Keratinocyte (primary cell): Measurements from ENCODE around the gene KCNN4.

Experiments used
- EZH2 ChIP-seq: IDR thresholded peaks from one replicate; pipeline ENCODE4 v1.6.1; 2012; ENCODE audit warnings: inconsistent platforms, mild to moderate bottlenecking, low read length, moderate library complexity
- TF ChIP-seq, protein P1 (sequence below), 3 experiments: IDR thresholded peaks in 1 of 3; conservative IDR thresholded peaks in 1 of 3; optimal IDR thresholded peaks in 1 of 3; 2 replicates in 2 of 3; 3 replicates in 1 of 3; pipeline versions ENCODE3 to v1.5.1; 2011; ENCODE audit warnings: low read length in 3 of 3, mild to moderate bottlenecking in 3 of 3, moderate library complexity in 2 of 3, control low read depth in 1 of 3, inconsistent platforms in 1 of 3; ENCODE audit not compliant: insufficient read depth in 2 of 3; ENCODE audit errors: extremely low read depth in 1 of 3

DNA sequence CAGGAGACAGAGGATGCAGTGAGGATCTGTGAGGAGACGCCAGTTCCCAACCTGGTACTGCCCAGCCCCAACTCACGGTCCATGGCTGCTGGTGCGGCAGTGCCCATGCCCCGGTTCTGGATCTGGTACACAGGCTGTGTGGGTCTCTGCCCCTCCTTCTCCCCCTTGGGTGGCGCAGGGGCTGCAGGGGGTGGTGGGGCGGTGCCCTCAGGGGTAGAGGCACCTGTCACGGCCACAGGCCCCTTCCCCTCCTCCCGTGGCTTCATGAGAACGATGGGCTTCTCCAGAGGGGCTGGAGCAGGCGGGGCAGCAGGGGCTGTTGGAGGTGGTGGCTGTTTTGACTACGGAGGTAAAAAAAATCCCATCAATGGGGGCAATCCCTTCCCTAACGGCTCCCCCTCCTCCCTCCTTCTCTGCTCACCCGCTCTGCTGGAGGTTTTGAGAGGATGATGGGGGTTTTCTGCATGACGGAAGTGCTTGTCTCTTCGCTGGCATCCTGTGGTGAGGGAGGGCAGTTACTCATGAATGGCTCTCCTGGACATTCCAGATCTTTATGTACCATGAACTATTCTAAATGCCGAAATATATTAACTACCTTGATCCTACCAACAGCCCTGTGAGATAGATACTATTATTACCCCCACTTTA lies 33.1 kb downstream of the KCNN4 start:
- TF ChIP-seq, protein P1, sequence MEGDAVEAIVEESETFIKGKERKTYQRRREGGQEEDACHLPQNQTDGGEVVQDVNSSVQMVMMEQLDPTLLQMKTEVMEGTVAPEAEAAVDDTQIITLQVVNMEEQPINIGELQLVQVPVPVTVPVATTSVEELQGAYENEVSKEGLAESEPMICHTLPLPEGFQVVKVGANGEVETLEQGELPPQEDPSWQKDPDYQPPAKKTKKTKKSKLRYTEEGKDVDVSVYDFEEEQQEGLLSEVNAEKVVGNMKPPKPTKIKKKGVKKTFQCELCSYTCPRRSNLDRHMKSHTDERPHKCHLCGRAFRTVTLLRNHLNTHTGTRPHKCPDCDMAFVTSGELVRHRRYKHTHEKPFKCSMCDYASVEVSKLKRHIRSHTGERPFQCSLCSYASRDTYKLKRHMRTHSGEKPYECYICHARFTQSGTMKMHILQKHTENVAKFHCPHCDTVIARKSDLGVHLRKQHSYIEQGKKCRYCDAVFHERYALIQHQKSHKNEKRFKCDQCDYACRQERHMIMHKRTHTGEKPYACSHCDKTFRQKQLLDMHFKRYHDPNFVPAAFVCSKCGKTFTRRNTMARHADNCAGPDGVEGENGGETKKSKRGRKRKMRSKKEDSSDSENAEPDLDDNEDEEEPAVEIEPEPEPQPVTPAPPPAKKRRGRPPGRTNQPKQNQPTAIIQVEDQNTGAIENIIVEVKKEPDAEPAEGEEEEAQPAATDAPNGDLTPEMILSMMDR (optimal IDR thresholded peaks at IDR 0.05 in 1 of 3, IDR thresholded peaks at IDR 0.05 in 1 of 3, conservative IDR thresholded peaks at IDR 0.05 in 1 of 3; ENCODE audit: extremely low read depth in 1 of 3, insufficient read depth in 2 of 3, low read length in 3 of 3) = no peak
- no peak for TF ChIP-seq EZH2
